Measurements from ENCODE around the gene PTH1R. TPM values are rescaled to one million over a fixed set of nuclear protein-coding genes. Genes with fewer than 3 reads are reported as not detected.
A peak's percentile ranks its signal among the peaks of the same experiment; 100 is the strongest.

Gene PTH1R
- total RNA-seq, 2 experiments from 2014 or later = not detected

- Mint-ChIP-seq H3K4me1 (ENCODE audit: low read depth) (peaks cover 3% of the 10 kb centered on the region), H3K36me3 (ENCODE audit: low read depth) (no peaks in the 10 kb centered on the region), H3K9me3 (ENCODE audit: insufficient read depth) (no peaks in the 10 kb centered on the region), H3K27ac (no peak overlapping the region), H3K27me3 (ENCODE audit: low read depth) (peaks cover 53% of the 10 kb centered on the region), H3K4me3 (no peak overlapping the region)
- CTCF ChIA-PET = no interaction called here
- POLR2A ChIA-PET = no interaction called here
- no peak for DNase-seq
- no peak for ATAC-seq
These were observed 11.2 kb downstream of the PTH1R start for GRCh38 chr3:46888705-46889104.

- peaks cover 50% of the 10 kb centered on the region for H3K27me3 Mint-ChIP-seq (ENCODE audit: low read depth)
- DNase-seq (no peak), ATAC-seq (no peak)
- ChIA-PET CTCF (interaction anchor here (0.9 kb wide), 1 partner anchor 179 kb away, joined by 3 read pairs; no protein-coding TSS in a partner anchor), POLR2A (no interaction called here)
- H3K27ac Mint-ChIP-seq = no peak overlapping the region
- H3K36me3 Mint-ChIP-seq (ENCODE audit: low read depth) = no peaks in the 10 kb centered on the region
- H3K9me3 Mint-ChIP-seq (ENCODE audit: insufficient read depth) = no peaks in the 10 kb centered on the region
- H3K4me3 Mint-ChIP-seq = no peak overlapping the region
- peaks cover 3% of the 10 kb centered on the region for H3K4me1 Mint-ChIP-seq (ENCODE audit: low read depth)
These were observed 12.0 kb downstream of the PTH1R start for GRCh38 chr3:46889381-46890110.

GRCh38 chr3:46890132-46890531 is 12.6 kb downstream of the PTH1R start:
- ChIA-PET POLR2A (no interaction called here), CTCF (interaction anchor here (0.9 to 2.5 kb wide), 2 partner anchors 19 to 180 kb away, joined by 3 to 8 read pairs; no protein-coding TSS in a partner anchor)
- Mint-ChIP-seq H3K4me3 (no peak overlapping the region), H3K9me3 (ENCODE audit: insufficient read depth) (no peaks in the 10 kb centered on the region), H3K36me3 (ENCODE audit: low read depth) (no peaks in the 10 kb centered on the region), H3K27me3 (ENCODE audit: low read depth) (peaks cover 45% of the 10 kb centered on the region), H3K4me1 (ENCODE audit: low read depth) (peaks cover 3% of the 10 kb centered on the region), H3K27ac (no peak overlapping the region)
- no peak for ATAC-seq
- no peak for DNase-seq

GRCh38 chr3:46891132-46891531 is 13.6 kb downstream of the PTH1R start:
- ChIA-PET POLR2A (no interaction called here), CTCF (interaction anchor here (2.5 kb wide), 1 partner anchor 18 kb away, joined by 8 read pairs; no protein-coding TSS in a partner anchor)
- H3K36me3 Mint-ChIP-seq (ENCODE audit: low read depth) = no peaks in the 10 kb centered on the region
- H3K4me3 Mint-ChIP-seq = no peak overlapping the region
- peaks cover 3% of the 10 kb centered on the region for H3K4me1 Mint-ChIP-seq (ENCODE audit: low read depth)
- DNase-seq (no peak), ATAC-seq (no peak)
- H3K27ac Mint-ChIP-seq = no peak overlapping the region
- H3K27me3 Mint-ChIP-seq (ENCODE audit: low read depth) = peaks cover 38% of the 10 kb centered on the region
- H3K9me3 Mint-ChIP-seq (ENCODE audit: insufficient read depth) = no peaks in the 10 kb centered on the region

GRCh38 chr3:46892285-46893145 is 15.0 kb downstream of the PTH1R start:
- peak; percentile 45 for ATAC-seq
- H3K27ac Mint-ChIP-seq = no peak overlapping the region
- peaks cover 37% of the 10 kb centered on the region for H3K27me3 Mint-ChIP-seq (ENCODE audit: low read depth)
- H3K36me3 Mint-ChIP-seq (ENCODE audit: low read depth) = no peaks in the 10 kb centered on the region
- no peaks in the 10 kb centered on the region for H3K9me3 Mint-ChIP-seq (ENCODE audit: insufficient read depth)
- peaks cover 3% of the 10 kb centered on the region for H3K4me1 Mint-ChIP-seq (ENCODE audit: low read depth)
- no peak for DNase-seq
- H3K4me3 Mint-ChIP-seq = peak overlapping the region; percentile 53
- POLR2A ChIA-PET = no interaction called here
- CTCF ChIA-PET = interaction anchor here (1.5 to 2.5 kb wide), 2 partner anchors 17 to 190 kb away, joined by 3 to 8 read pairs; no protein-coding TSS in a partner anchor

GRCh38 chr3:46893146-46893748 is 15.7 kb downstream of the PTH1R start:
- Mint-ChIP-seq H3K36me3 (ENCODE audit: low read depth) (no peaks in the 10 kb centered on the region), H3K4me1 (ENCODE audit: low read depth) (peaks cover 3% of the 10 kb centered on the region), H3K4me3 (no peak overlapping the region), H3K27ac (no peak overlapping the region), H3K27me3 (ENCODE audit: low read depth) (peaks cover 36% of the 10 kb centered on the region), H3K9me3 (ENCODE audit: insufficient read depth) (no peaks in the 10 kb centered on the region)
- ATAC-seq (no peak), DNase-seq (no peak)
- CTCF ChIA-PET = interaction anchor here (1.5 to 1.7 kb wide), 2 partner anchors 29 to 190 kb away, joined by 3 read pairs; no protein-coding TSS in a partner anchor
- POLR2A ChIA-PET = no interaction called here

GRCh38 chr3:46893763-46894162 is 16.2 kb downstream of the PTH1R start:
- Mint-ChIP-seq H3K4me3 (no peak overlapping the region), H3K4me1 (ENCODE audit: low read depth) (peaks cover 3% of the 10 kb centered on the region), H3K9me3 (ENCODE audit: insufficient read depth) (no peaks in the 10 kb centered on the region), H3K27me3 (ENCODE audit: low read depth) (peaks cover 38% of the 10 kb centered on the region), H3K36me3 (ENCODE audit: low read depth) (no peaks in the 10 kb centered on the region), H3K27ac (no peak overlapping the region)
- DNase-seq (no peak), ATAC-seq (no peak)
- POLR2A ChIA-PET = no interaction called here
- CTCF ChIA-PET = interaction anchor here (1.2 to 1.7 kb wide), 2 partner anchors 26 to 29 kb away, joined by 3 to 6 read pairs; no protein-coding TSS in a partner anchor

DNA sequence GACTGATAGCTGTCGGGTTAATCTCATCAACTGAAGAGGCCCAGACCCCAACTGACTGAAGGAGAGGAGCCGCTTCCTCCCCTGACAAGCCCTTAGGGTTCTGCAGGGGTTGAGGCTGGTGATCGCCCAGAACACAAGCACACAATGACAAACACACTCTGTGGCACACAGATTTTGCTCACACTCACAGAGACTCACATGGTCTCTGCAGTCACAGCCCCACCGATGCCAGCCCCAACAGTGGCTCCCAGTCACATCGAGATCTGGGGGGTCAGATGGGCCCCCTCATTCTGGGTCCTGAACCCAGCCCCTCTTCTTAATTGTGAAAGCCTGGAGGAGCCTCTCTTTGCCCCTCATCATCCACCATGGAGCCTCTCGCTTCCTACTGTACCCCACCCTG is 16.7 kb downstream of the PTH1R start:
- H3K4me1 Mint-ChIP-seq (ENCODE audit: low read depth) = peaks cover 3% of the 10 kb centered on the region
- ATAC-seq (no peak), DNase-seq (no peak)
- H3K36me3 Mint-ChIP-seq (ENCODE audit: low read depth) = no peaks in the 10 kb centered on the region
- no peak overlapping the region for H3K4me3 Mint-ChIP-seq
- H3K27ac Mint-ChIP-seq = no peak overlapping the region
- ChIA-PET CTCF (interaction anchor here (0.8 to 2.1 kb wide), 14 partner anchors 15 to 594 kb away, joined by 3 to 10 read pairs (median 4); no protein-coding TSS in a partner anchor), POLR2A (no interaction called here)
- no peaks in the 10 kb centered on the region for H3K9me3 Mint-ChIP-seq (ENCODE audit: insufficient read depth)
- peaks cover 43% of the 10 kb centered on the region for H3K27me3 Mint-ChIP-seq (ENCODE audit: low read depth)

DNA sequence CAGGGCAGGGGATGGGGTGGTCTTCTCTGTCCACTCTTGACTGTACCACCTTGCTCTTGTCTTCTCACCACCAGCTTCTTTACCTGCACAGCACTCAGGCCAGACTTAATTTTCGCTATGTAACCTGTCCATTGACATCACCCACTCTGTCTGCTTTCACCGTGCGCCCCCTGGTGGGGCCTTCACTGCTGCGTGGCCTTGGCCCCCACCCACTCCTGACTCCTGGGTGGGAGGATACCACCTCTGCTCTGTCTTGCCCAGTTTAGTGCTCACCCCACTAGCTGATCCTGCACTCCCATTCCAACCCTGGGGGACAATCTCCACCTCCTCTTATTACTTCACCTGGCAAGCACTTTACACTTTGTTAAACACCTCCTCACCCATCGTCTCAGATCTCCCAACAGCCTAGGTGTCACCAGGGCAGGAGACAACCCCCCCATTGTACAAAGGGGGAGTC is 17.7 kb downstream of the PTH1R start:
- H3K4me3 Mint-ChIP-seq = no peak overlapping the region
- POLR2A ChIA-PET = no interaction called here
- CTCF ChIA-PET = interaction anchor here (0.6 to 2.1 kb wide), 26 partner anchors 9 to 594 kb away, joined by 3 to 10 read pairs (median 4); no protein-coding TSS in a partner anchor

GRCh38 chr3:46895761-46896160 is 18.2 kb downstream of the PTH1R start:
- Mint-ChIP-seq H3K27ac (no peak overlapping the region), H3K4me3 (no peak overlapping the region), H3K27me3 (ENCODE audit: low read depth) (peaks cover 40% of the 10 kb centered on the region), H3K4me1 (ENCODE audit: low read depth) (peaks cover 3% of the 10 kb centered on the region), H3K36me3 (ENCODE audit: low read depth) (no peaks in the 10 kb centered on the region), H3K9me3 (ENCODE audit: insufficient read depth) (no peaks in the 10 kb centered on the region)
- ATAC-seq = no peak
- ChIA-PET CTCF (interaction anchor here (1.0 to 2.1 kb wide), 11 partner anchors 9 to 193 kb away, joined by 3 to 10 read pairs (median 4); no protein-coding TSS in a partner anchor), POLR2A (no interaction called here)
- no peak for DNase-seq

More for the DNA sequence above, 17.7 kb downstream of the PTH1R start:
- ATAC-seq = peak; percentile 75
- Mint-ChIP-seq H3K9me3 (ENCODE audit: insufficient read depth) (no peaks in the 10 kb centered on the region), H3K27ac (no peak overlapping the region), H3K4me1 (ENCODE audit: low read depth) (peaks cover 3% of the 10 kb centered on the region), H3K36me3 (ENCODE audit: low read depth) (no peaks in the 10 kb centered on the region), H3K27me3 (ENCODE audit: low read depth) (peaks cover 41% of the 10 kb centered on the region)
- peak; percentile 82 for DNase-seq

GRCh38 chr3:46896386-46896785 is 18.9 kb downstream of the PTH1R start:
- no peak for DNase-seq
- no peak overlapping the region for H3K27ac Mint-ChIP-seq
- CTCF ChIA-PET = interaction anchor here (1.0 to 2.0 kb wide), 6 partner anchors 8 to 193 kb away, joined by 3 to 9 read pairs (median 4); no protein-coding TSS in a partner anchor
- peaks cover 35% of the 10 kb centered on the region for H3K27me3 Mint-ChIP-seq (ENCODE audit: low read depth)
- no peaks in the 10 kb centered on the region for H3K36me3 Mint-ChIP-seq (ENCODE audit: low read depth)
- no peak for ATAC-seq
- peaks cover 3% of the 10 kb centered on the region for H3K4me1 Mint-ChIP-seq (ENCODE audit: low read depth)
- POLR2A ChIA-PET = no interaction called here
- no peaks in the 10 kb centered on the region for H3K9me3 Mint-ChIP-seq (ENCODE audit: insufficient read depth)
- H3K4me3 Mint-ChIP-seq = no peak overlapping the region
